Type B pancreatic cell (in vitro differentiated cells): ENCODE measurements around the gene ZFPM1. TPM values are rescaled to one million over a fixed set of nuclear protein-coding genes. Genes with fewer than 3 reads are reported as not detected.

Experiments used
- DNase-seq: peaks from one replicate; pipeline ENCODE4 v3.0.0; 2021; ENCODE audit warnings: mixed read lengths; ENCODE audit not compliant: unreplicated experiment; ENCODE audit errors: extremely low spot score
- H3K27ac Mint-ChIP-seq: 2 replicates; pipeline ENCODE4 v1.8.0; 2021; ENCODE audit warnings: mild to moderate bottlenecking, mixed read lengths
- H3K27me3 Mint-ChIP-seq: 2 replicates; pipeline ENCODE4 v1.8.0; 2021; ENCODE audit warnings: mixed read lengths
- H3K36me3 Mint-ChIP-seq: 2 replicates; pipeline ENCODE4 v1.8.0; 2021; ENCODE audit warnings: mixed read lengths
- H3K4me1 Mint-ChIP-seq: one replicate; pipeline ENCODE4 v1.8.0; 2021; ENCODE audit warnings: mixed read lengths; ENCODE audit not compliant: unreplicated experiment
- H3K4me3 Mint-ChIP-seq: 2 replicates; pipeline ENCODE4 v1.8.0; 2021; ENCODE audit warnings: mild to moderate bottlenecking, mixed read lengths
- H3K9me3 Mint-ChIP-seq: 2 replicates; pipeline ENCODE4 v1.8.0; 2021; ENCODE audit warnings: mixed read lengths
- total RNA-seq: library from RNA; stranded (reverse); gene quantifications from 2 replicates; pipeline ENCODE4 v1.2.1, GENCODE V29; 2021; ENCODE audit warnings: low replicate concordance
- TF ChIP-seq, protein P1 (sequence below): fragments of 200-600 bp; sonication (generic); conservative IDR thresholded peaks from 2 replicates; pipeline ENCODE4 v1.5.0; 2021; ENCODE audit warnings: antibody characterized with exemption, mild to moderate bottlenecking

ZFPM1 gene
- total RNA-seq, 1 donor from 2014 or later, result 24.0 TPM

- no peaks in the 10 kb centered on the region for H3K36me3 Mint-ChIP-seq
Observed at GRCh38 chr16:88500255-88500661, 47.2 kb downstream of the ZFPM1 start.

DNA sequence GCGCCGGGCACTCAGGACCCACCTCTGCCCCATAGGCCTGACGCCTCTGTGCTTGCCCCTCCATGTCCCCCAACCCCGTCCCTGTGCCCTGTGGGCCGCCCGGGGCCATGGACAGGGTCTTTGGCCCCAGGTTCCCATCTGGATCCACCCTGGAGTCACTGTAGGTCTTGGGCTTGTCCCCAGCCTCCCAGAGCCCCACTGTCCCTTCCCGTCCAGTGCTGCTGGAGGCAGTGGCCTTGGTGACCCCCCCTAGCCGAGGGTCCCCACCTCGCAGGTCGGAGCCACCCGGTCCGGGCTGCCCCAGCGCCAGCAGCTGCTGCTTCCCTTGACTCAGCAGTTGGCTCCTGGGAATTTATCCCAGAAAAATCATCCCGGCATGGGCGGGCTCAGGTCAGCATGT lies 49.3 kb downstream of the ZFPM1 start:
- Mint-ChIP-seq H3K4me1 (no peaks in the 10 kb centered on the region), H3K27me3 (no peaks in the 10 kb centered on the region), H3K36me3 (no peaks in the 10 kb centered on the region), H3K27ac (no peak overlapping the region), H3K9me3 (no peaks in the 10 kb centered on the region), H3K4me3 (no peak overlapping the region)
- TF ChIP-seq, protein P1, sequence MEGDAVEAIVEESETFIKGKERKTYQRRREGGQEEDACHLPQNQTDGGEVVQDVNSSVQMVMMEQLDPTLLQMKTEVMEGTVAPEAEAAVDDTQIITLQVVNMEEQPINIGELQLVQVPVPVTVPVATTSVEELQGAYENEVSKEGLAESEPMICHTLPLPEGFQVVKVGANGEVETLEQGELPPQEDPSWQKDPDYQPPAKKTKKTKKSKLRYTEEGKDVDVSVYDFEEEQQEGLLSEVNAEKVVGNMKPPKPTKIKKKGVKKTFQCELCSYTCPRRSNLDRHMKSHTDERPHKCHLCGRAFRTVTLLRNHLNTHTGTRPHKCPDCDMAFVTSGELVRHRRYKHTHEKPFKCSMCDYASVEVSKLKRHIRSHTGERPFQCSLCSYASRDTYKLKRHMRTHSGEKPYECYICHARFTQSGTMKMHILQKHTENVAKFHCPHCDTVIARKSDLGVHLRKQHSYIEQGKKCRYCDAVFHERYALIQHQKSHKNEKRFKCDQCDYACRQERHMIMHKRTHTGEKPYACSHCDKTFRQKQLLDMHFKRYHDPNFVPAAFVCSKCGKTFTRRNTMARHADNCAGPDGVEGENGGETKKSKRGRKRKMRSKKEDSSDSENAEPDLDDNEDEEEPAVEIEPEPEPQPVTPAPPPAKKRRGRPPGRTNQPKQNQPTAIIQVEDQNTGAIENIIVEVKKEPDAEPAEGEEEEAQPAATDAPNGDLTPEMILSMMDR, result no peak
- DNase-seq, result no peak

More at GRCh38 chr16:88500255-88500661, 47.2 kb downstream of the ZFPM1 start:
- Mint-ChIP-seq H3K4me1 (no peaks in the 10 kb centered on the region), H3K27me3 (no peaks in the 10 kb centered on the region), H3K9me3 (no peaks in the 10 kb centered on the region), H3K27ac (no peak overlapping the region), H3K4me3 (no peak overlapping the region)
- DNase-seq, result no peak
- TF ChIP-seq, protein P1, result no peak

DNA sequence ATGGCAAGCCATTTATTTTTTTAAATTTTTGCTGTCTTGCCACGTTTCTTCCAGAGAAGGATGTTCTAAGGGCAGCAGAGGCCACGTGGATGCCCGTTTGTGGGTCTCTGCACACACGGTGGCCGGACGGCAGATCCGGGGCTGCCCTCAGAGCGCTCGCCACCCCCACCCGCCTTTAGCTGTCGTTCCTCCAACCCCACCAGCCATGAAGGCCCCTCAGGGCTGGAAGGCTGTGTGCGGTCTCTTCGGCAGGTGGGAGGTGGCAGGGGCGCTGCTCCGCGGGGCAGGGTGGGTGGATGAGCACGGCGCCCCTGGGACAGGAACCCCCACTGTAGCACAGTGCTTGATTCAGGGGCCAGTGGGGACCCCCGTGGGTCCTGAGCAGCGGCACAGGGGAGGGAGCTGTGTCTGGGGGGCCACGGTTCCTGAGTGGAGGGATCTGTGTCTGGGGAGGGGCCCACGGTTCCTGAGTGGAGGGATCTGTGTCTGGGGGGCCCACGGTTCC lies 49.7 kb downstream of the ZFPM1 start:
- Mint-ChIP-seq H3K27ac (no peak overlapping the region), H3K9me3 (no peaks in the 10 kb centered on the region)

GRCh38 chr16:88503374-88503770 lies 50.3 kb downstream of the ZFPM1 start:
- no peaks in the 10 kb centered on the region for H3K4me1 Mint-ChIP-seq
- TF ChIP-seq, protein P1, result no peak
- no peaks in the 10 kb centered on the region for H3K9me3 Mint-ChIP-seq
- no peaks in the 10 kb centered on the region for H3K27me3 Mint-ChIP-seq
- DNase-seq, result no peak
- H3K36me3 Mint-ChIP-seq, result no peaks in the 10 kb centered on the region
- peak overlapping the region; percentile 64 for H3K27ac Mint-ChIP-seq
- H3K4me3 Mint-ChIP-seq, result no peak overlapping the region

More for the DNA sequence above, 49.7 kb downstream of the ZFPM1 start:
- no peaks in the 10 kb centered on the region for H3K27me3 Mint-ChIP-seq
- H3K4me3 Mint-ChIP-seq, result no peak overlapping the region
- no peaks in the 10 kb centered on the region for H3K36me3 Mint-ChIP-seq
- H3K4me1 Mint-ChIP-seq, result no peaks in the 10 kb centered on the region
- TF ChIP-seq, protein P1, result no peak
- DNase-seq, result no peak

DNA sequence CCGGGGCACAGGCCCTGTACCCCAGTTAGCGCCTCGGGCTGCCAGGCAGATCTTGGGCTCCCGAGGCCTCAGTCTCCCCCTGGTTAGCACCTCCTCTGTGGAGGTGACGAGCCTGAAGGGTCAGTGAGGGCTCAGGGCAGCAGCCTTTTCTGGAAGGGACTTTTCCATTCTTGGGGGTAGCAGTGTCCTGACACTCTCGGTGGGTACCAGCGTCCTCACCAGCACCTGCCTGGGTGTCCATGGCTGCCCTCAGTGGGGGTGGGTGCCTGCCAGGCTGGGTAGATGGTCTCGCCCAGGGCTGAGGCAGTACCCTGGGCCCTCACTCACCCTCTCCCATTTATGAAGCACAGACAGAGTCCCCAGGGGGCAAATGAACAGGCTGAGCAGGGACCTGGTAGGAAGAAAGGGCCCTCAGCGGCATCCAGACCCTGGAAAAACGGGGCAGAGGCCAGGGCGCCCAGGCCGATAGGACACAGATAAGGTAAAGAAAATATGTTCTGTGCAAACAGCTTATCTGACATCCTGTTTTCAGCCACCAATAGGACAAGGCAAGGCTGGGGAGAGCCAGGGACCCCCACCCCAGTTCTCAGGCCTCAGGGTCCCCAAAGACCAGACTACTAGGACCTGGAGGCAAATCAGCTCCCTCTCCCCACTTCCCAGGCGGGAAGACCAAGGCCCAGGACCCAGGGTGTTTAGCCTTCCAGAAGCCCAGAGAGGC lies 50.9 kb downstream of the ZFPM1 start:
- H3K9me3 Mint-ChIP-seq, result no peaks in the 10 kb centered on the region
- DNase-seq, result no peak
- no peaks in the 10 kb centered on the region for H3K27me3 Mint-ChIP-seq
- peak overlapping the region; percentile 64 for H3K27ac Mint-ChIP-seq
- peaks cover 1% of the 10 kb centered on the region for H3K4me1 Mint-ChIP-seq
- no peaks in the 10 kb centered on the region for H3K36me3 Mint-ChIP-seq
- H3K4me3 Mint-ChIP-seq, result no peak overlapping the region
- TF ChIP-seq, protein P1, result no peak
